ENCODE data around the gene CDK5R1.

CDK5R1 gene

DNA sequence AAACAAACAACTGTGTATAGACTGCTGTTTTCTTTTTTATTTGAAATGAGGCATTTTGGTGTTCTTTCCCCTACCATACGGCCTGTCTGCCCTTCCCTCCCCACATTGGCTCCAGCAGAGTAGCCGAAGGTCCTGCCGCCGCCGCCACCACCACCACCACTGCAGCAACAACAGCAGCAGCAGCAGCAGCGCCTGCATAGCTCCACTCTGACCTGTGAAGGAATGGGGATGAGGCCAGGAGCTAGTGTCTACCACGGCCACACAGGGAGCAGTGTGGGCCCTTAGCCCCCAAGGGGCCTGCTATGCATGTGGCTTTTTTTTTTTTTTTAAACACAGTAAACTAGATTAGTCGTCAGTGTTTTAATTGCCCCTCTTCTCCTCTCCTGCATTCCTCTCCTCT lies 5.6 kb upstream of the CDK5R1 start:
- H3K27ac Mint-ChIP-seq = no peak overlapping the region
- no peak overlapping the region for H3K4me3 Mint-ChIP-seq

GRCh38 chr17:32482568-32483320 lies 4.0 kb upstream of the CDK5R1 start:
- Mint-ChIP-seq H3K4me3 (no peak overlapping the region), H3K36me3 (ENCODE audit: insufficient read depth) (peaks cover 57% of the 10 kb centered on the region), H3K27ac (peak overlapping the region in 1 of 2 donors; percentile 86), H3K27me3 (no peaks in the 10 kb centered on the region), H3K4me1 (ENCODE audit: low read depth in 2 of 2) (peaks cover 5 to 12% of the 10 kb centered on the region in 2 donors), H3K9me3 (no peaks in the 10 kb centered on the region)
- ATAC-seq (replicated peaks) (no peak), DNase-seq (no peak)

More for the DNA sequence above, 5.6 kb upstream of the CDK5R1 start:
- Mint-ChIP-seq H3K36me3 (ENCODE audit: insufficient read depth) (peaks cover 72% of the 10 kb centered on the region), H3K9me3 (no peaks in the 10 kb centered on the region), H3K4me1 (ENCODE audit: low read depth in 2 of 2) (peaks cover 2 to 8% of the 10 kb centered on the region in 2 donors), H3K27me3 (no peaks in the 10 kb centered on the region)
- ATAC-seq (replicated peaks) = no peak
- DNase-seq = no peak

- no peaks in the 10 kb centered on the region for H3K9me3 Mint-ChIP-seq
- DNase-seq = peak; percentile 25 to 45 (median 28)
- H3K4me3 Mint-ChIP-seq = peak overlapping the region; percentile 18 to 30
- H3K27me3 Mint-ChIP-seq = no peaks in the 10 kb centered on the region
- peaks cover 52% of the 10 kb centered on the region for H3K36me3 Mint-ChIP-seq (ENCODE audit: insufficient read depth)
- peak; percentile 16 for ATAC-seq (replicated peaks)
- peak overlapping the region; percentile 79 to 86 for H3K27ac Mint-ChIP-seq
- H3K4me1 Mint-ChIP-seq (ENCODE audit: low read depth in 2 of 2) = peaks cover 13 to 19% of the 10 kb centered on the region in 2 donors
Observed at GRCh38 chr17:32483451-32484019, 3.3 kb upstream of the CDK5R1 start.

DNA sequence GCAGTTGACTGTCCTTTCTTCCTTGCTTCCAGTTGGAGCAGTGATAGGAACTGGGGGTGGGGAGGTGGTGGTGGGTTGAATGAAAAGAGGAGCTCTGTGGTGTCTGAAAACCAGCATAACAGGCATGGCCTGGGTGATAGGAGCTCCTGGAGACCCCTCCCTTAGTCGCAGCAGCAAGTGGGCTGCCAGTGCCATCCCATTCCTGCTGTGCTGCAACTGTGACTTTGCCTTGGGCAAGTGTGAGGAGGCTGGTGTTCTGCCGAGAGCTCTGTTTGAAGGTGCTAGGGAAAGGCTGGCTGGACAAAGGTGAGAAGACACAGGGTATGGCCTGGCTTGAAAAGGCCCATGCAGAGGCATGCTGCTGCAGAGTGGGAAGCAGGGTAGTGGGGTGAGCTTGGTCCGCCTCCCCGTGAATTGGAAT lies 2.7 kb upstream of the CDK5R1 start:
- Mint-ChIP-seq H3K27me3 (no peaks in the 10 kb centered on the region), H3K4me1 (ENCODE audit: low read depth in 2 of 2) (peaks cover 13 to 25% of the 10 kb centered on the region in 2 donors), H3K36me3 (ENCODE audit: insufficient read depth) (peaks cover 50% of the 10 kb centered on the region), H3K9me3 (no peaks in the 10 kb centered on the region), H3K4me3 (no peak overlapping the region), H3K27ac (peak overlapping the region; percentile 2 to 79)
- DNase-seq (no peak), ATAC-seq (replicated peaks) (no peak)

DNA sequence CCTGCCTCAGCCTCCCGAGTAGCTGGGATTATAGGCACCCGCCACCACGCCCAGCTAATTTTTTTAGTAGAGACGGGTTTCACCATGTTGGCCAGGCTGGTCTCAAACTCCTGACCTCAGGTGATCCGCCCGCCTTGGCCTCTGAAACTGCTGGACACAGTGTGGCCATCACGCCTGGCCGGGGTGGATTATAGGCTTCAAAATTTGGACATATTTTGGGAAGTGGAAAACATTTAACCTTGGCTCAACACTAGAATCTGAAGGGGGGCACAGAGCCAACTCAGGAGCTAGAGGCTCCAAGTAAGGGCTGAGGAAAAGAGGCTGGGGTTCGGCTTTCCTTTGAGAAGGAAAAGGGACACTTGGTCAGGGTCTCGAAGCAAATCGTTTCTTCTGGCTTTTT lies 2.2 kb upstream of the CDK5R1 start:
- no peak for ATAC-seq (replicated peaks)
- Mint-ChIP-seq H3K4me1 (ENCODE audit: low read depth in 2 of 2) (peaks cover 17 to 30% of the 10 kb centered on the region in 2 donors), H3K9me3 (no peaks in the 10 kb centered on the region), H3K27ac (peak overlapping the region in 1 of 2 donors; percentile 2), H3K27me3 (no peaks in the 10 kb centered on the region), H3K4me3 (no peak overlapping the region), H3K36me3 (ENCODE audit: insufficient read depth) (peaks cover 44% of the 10 kb centered on the region)
- no peak for DNase-seq

DNA sequence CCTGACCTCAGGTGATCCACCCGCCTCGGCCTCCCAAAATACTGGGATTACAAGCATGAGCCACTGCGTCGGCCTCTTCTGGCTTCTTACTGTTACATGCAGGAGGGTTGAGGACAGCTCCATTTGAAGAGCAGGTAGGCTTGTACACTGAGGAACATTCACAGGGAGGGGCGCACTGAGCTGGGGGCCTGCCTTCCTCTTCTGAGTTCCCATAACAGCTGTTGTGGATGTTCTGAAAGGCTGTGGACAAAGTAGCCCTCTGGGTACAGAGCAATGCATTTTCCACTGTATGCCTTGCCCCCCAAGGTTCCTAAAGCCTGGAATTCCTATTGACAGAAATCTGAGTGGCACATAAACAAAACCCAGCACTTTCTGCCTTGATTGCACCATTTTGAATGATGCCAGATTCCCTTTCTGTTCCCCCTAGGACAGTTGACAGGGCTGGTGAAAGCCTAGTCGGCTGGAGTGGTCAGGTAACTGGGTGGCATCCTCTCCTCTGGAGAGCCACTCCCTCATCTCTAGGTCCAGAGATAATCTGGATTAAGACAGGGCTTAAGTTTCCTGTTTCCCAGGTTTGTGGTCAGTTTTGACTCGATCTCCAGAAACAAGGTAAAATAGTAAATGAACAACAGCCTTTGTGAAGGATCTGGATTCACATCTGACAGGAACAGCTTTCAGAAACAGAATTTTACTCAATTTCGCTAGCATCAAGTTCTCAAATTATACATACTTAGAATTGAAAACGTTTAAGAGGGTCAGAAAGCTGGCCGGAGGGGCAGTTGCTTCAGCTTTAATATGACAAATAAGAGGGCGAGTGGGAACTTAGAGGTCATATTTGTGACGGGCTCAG lies 1.3 kb upstream of the CDK5R1 start:
- H3K4me1 Mint-ChIP-seq (ENCODE audit: low read depth in 2 of 2) = peaks cover 18 to 38% of the 10 kb centered on the region in 2 donors
- peaks cover 36% of the 10 kb centered on the region for H3K36me3 Mint-ChIP-seq (ENCODE audit: insufficient read depth)
- H3K9me3 Mint-ChIP-seq = no peaks in the 10 kb centered on the region
- no peaks in the 10 kb centered on the region for H3K27me3 Mint-ChIP-seq
- peak overlapping the region; percentile 59 to 89 for H3K27ac Mint-ChIP-seq
- DNase-seq = no peak
- ATAC-seq (replicated peaks) = no peak
- H3K4me3 Mint-ChIP-seq = peak overlapping the region; percentile 76 to 80

DNA sequence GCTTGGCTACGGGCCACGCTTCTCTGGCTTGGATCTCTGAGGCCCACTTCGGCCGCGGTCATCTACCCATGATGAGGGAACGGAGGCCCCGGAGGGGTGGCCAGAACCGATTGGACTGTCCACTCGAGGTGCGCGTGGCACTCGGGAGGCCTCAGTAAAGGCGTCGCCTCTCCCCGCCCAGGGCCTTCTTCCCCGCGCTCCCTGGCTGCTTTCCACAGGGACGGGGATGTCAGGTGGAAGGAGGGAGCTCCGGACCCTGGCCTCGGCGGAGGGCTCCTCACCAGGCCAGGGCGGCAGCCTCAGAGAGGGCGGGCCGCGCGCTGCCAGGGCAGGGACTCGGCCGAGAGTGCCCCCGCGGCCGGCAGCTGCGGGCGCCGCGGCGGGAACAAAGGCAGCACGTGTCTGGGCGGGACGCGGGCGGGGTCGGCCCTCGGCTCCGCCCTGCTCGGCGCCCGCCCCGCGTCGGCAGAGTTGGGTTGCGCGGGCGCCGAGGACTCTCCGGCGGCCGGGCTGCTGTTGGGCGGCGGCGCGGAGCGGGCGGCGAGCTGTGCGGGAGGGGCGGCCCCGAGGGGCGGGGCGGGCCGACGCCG lies 587 bp upstream of the CDK5R1 start:
- Mint-ChIP-seq H3K36me3 (ENCODE audit: insufficient read depth) (peaks cover 31% of the 10 kb centered on the region), H3K27ac (peak overlapping the region; percentile 59 to 89), H3K9me3 (no peaks in the 10 kb centered on the region), H3K4me1 (ENCODE audit: low read depth in 2 of 2) (peaks cover 18 to 45% of the 10 kb centered on the region in 2 donors), H3K27me3 (no peaks in the 10 kb centered on the region), H3K4me3 (peak overlapping the region; percentile 76 to 80)
- peak; percentile 55 to 68 (median 63) for DNase-seq
- peak; percentile 82 for ATAC-seq (replicated peaks)

DNA sequence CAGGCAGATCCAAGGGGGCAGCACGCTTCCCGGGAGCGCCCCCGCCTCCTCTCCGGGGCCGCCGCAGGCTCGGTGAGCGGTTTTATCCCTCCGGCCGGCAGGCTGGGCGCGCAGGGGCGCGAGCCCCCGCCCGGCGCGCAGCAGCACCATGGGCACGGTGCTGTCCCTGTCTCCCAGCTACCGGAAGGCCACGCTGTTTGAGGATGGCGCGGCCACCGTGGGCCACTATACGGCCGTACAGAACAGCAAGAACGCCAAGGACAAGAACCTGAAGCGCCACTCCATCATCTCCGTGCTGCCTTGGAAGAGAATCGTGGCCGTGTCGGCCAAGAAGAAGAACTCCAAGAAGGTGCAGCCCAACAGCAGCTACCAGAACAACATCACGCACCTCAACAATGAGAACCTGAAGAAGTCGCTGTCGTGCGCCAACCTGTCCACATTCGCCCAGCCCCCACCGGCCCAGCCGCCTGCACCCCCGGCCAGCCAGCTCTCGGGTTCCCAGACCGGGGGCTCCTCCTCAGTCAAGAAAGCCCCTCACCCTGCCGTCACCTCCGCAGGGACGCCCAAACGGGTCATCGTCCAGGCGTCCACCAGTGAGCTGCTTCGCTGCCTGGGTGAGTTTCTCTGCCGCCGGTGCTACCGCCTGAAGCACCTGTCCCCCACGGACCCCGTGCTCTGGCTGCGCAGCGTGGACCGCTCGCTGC lies 832 bp downstream of the CDK5R1 start:
- no peak for ATAC-seq (replicated peaks)
- Mint-ChIP-seq H3K27ac (peak overlapping the region in 1 of 2 donors; percentile 23), H3K36me3 (ENCODE audit: insufficient read depth) (peaks cover 21% of the 10 kb centered on the region), H3K27me3 (no peaks in the 10 kb centered on the region), H3K4me1 (ENCODE audit: low read depth in 2 of 2) (peaks cover 27 to 55% of the 10 kb centered on the region in 2 donors), H3K4me3 (peak overlapping the region; percentile 74 to 77), H3K9me3 (no peaks in the 10 kb centered on the region)
- DNase-seq = no peak

DNA sequence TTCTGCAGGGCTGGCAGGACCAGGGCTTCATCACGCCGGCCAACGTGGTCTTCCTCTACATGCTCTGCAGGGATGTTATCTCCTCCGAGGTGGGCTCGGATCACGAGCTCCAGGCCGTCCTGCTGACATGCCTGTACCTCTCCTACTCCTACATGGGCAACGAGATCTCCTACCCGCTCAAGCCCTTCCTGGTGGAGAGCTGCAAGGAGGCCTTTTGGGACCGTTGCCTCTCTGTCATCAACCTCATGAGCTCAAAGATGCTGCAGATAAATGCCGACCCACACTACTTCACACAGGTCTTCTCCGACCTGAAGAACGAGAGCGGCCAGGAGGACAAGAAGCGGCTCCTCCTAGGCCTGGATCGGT lies 1.4 kb downstream of the CDK5R1 start:
- Mint-ChIP-seq H3K4me1 (ENCODE audit: low read depth in 2 of 2) (peaks cover 32 to 61% of the 10 kb centered on the region in 2 donors), H3K9me3 (no peaks in the 10 kb centered on the region), H3K27ac (peak overlapping the region in 1 of 2 donors; percentile 77), H3K36me3 (ENCODE audit: insufficient read depth) (peaks cover 17% of the 10 kb centered on the region), H3K4me3 (peak overlapping the region; percentile 74 to 77), H3K27me3 (no peaks in the 10 kb centered on the region)
- DNase-seq = no peak
- no peak for ATAC-seq (replicated peaks)

DNA sequence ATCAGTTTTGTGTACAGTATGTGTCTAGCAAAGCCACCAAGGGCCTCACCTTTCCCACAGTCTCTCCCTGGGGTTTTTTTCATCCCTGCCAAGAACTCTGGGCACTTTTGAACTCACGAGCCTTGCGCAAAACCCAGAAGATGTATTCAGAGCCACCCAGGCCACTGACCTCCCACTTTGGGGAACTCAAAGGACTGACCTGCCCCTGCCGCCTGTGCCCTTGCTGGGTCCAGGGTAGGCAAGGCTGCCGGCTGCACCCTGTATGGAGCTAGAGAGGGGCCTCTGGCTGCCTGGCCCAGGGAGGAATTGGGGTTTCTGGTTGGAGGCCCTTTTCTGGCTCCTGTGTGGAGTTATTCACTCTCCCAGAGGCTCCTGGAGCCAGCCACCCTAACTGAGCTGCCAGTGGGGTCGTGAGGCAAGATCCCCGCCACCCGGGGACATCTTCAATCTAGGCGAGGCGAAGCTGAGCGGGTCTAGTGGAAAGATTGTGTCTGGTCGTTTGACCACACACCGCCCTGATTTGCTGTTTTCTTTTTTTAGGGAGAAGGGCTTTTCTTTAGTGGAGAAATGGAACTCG lies 1.9 kb downstream of the CDK5R1 start:
- DNase-seq (no peak), ATAC-seq (replicated peaks) (no peak)
- Mint-ChIP-seq H3K27me3 (no peaks in the 10 kb centered on the region), H3K36me3 (ENCODE audit: insufficient read depth) (peaks cover 12% of the 10 kb centered on the region), H3K27ac (peak overlapping the region in 1 of 2 donors; percentile 77), H3K4me3 (peak overlapping the region; percentile 74 to 77), H3K4me1 (ENCODE audit: low read depth in 2 of 2) (peaks cover 31 to 61% of the 10 kb centered on the region in 2 donors), H3K9me3 (no peaks in the 10 kb centered on the region)

- peaks cover 33 to 57% of the 10 kb centered on the region in 2 donors for H3K4me1 Mint-ChIP-seq (ENCODE audit: low read depth in 2 of 2)
- no peak overlapping the region for H3K27ac Mint-ChIP-seq
- no peak for DNase-seq
- no peak for ATAC-seq (replicated peaks)
- peaks cover 12% of the 10 kb centered on the region for H3K36me3 Mint-ChIP-seq (ENCODE audit: insufficient read depth)
- H3K27me3 Mint-ChIP-seq = no peaks in the 10 kb centered on the region
- H3K9me3 Mint-ChIP-seq = no peaks in the 10 kb centered on the region
- H3K4me3 Mint-ChIP-seq = peak overlapping the region; percentile 74 to 77
Observed at GRCh38 chr17:32489320-32490100, 2.7 kb downstream of the CDK5R1 start.

- Mint-ChIP-seq H3K27me3 (no peaks in the 10 kb centered on the region), H3K9me3 (no peaks in the 10 kb centered on the region), H3K27ac (no peak overlapping the region), H3K36me3 (ENCODE audit: insufficient read depth) (peaks cover 12% of the 10 kb centered on the region), H3K4me1 (ENCODE audit: low read depth in 2 of 2) (peaks cover 33 to 57% of the 10 kb centered on the region in 2 donors), H3K4me3 (peak overlapping the region in 1 of 2 donors; percentile 74)
- ATAC-seq (replicated peaks) (no peak), DNase-seq (no peak)
Observed at GRCh38 chr17:32490101-32490482, 3.3 kb downstream of the CDK5R1 start.

Measured in effector memory CD8-positive, alpha-beta T cell (primary cell).